ENCODE measurements around the gene PHYH.
"Not testable (repeated sequence)": the region's sequence is repeated elsewhere in the genome, so short reads cannot be mapped to it uniquely, and the experiment has no call there.

The PHYH gene

GRCh38 chr10:13234736-13235135 lies 65.1 kb downstream of the PHYH start:
- H3K4me1 ChIP-seq (ENCODE audit: insufficient read depth, low read length); H3K9ac ChIP-seq (ENCODE audit: low read depth, low read length); H3K9me3 ChIP-seq (ENCODE audit: control insufficient read depth, insufficient read depth, low read length); H3K36me3 ChIP-seq (ENCODE audit: insufficient read depth, low read length): not testable (repeated sequence)

DNA sequence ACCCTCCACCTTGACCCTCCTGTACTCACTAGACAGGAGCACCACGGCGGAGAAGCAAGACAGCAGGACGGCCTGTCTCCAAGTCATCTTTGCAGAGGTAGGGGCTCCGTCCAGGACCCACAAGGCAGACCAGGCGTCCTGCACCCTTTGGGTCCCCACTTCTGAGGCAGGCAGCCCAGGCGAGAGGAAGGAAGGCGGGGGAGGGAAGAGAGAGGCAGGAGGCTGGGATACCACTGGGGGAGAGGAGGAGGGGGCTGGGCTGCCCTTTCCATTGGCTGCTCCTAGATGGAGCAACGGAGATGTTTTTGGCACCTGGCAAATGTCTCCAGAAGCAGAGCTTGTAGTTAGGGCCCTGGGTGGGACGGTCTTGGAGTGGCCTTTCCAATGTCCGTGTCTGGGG lies 65.7 kb downstream of the PHYH start, which contains the start of gene UCMA:
Gene UCMA (minus strand): TSS at position 203 of the 400 bp plus-strand sequence. CDS start 116 bp downstream, at position 87.
- peaks cover 5% of the 10 kb centered on the region; the same call in 1 of the 2 replicates for H3K4me1 ChIP-seq (ENCODE audit: insufficient read depth, low read length)
- no peaks in the 10 kb centered on the region for H3K9me3 ChIP-seq (ENCODE audit: control insufficient read depth, insufficient read depth, low read length)
- H3K36me3 ChIP-seq (ENCODE audit: insufficient read depth, low read length), result no peaks in the 10 kb centered on the region
- no peak within 1 kb of the TSS for H3K9ac ChIP-seq (ENCODE audit: low read depth, low read length)

DNA sequence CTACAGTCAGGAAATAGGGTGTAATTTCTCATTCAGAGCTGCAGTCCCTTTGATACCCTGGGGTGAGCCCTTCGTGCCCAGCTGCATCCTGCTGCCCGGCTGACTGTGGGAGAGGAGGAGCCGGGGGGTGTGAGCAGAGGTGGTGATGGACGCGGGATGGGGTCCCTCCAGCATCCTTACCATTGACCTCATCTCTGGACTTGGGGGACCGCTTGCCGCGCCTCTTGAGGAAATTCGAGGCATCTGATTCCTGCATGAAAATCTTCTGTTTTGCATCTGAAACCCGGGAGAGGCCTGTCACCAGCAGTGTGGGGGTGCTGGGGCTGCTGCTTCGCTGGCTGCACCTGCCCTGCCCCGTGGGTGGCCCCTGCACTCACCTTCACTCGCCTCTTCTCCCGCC lies 66.5 kb downstream of the PHYH start:
- peaks cover 5% of the 10 kb centered on the region; the same call in 1 of the 2 replicates for H3K4me1 ChIP-seq (ENCODE audit: insufficient read depth, low read length)

DNA sequence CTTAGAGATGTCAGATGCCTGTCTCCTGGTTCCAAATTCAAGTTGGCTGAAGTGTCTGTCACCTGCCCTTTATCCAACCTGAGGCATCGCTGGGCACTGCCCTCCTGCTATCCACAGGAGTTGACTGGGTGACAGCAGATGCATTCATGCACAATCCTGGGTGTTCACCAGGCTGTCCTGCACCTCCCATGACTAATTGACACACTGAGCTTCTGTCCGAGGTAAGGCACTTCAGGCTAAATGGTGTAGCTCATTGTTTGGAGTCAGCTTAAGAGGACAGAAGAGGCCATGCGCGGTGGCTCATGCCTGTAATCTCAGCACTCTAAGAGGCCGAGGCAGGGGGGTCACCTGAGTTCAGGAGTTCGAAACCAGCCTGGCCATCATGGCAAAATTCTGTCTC lies 68.1 kb downstream of the PHYH start:
- Histone ChIP-seq H3K4me1 (ENCODE audit: insufficient read depth, low read length) (peaks cover 5% of the 10 kb centered on the region; the same call in 1 of the 2 replicates), H3K9ac (ENCODE audit: low read depth, low read length) (no peak overlapping the region), H3K36me3 (ENCODE audit: insufficient read depth, low read length) (no peaks in the 10 kb centered on the region), H3K9me3 (ENCODE audit: control insufficient read depth, insufficient read depth, low read length) (no peaks in the 10 kb centered on the region)

More for the DNA sequence above, 66.5 kb downstream of the PHYH start:
- Histone ChIP-seq H3K36me3 (ENCODE audit: insufficient read depth, low read length) (no peaks in the 10 kb centered on the region), H3K9ac (ENCODE audit: low read depth, low read length) (no peak overlapping the region), H3K9me3 (ENCODE audit: control insufficient read depth, insufficient read depth, low read length) (no peaks in the 10 kb centered on the region)

DNA sequence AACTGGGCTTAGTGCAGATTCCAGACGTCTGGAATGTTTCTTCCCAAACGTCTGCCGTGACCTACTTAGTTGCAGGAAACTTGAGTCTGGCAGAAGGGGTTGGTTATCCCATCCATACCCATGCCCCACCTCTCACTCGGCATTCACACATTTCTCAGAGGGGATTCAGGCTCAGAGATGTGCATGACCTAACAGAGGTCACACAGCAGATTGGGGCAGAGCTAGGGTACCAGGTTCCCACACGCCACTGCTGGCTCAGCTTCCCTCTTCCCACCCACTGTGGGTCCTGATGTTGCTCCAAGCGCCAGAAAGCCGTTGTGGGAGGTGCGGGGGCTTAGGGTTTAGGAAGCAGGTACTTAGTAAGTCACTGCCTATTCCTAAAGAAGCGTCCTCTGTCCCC lies 68.7 kb downstream of the PHYH start:
- no peaks in the 10 kb centered on the region for H3K9me3 ChIP-seq (ENCODE audit: control insufficient read depth, insufficient read depth, low read length)
- H3K9ac ChIP-seq (ENCODE audit: low read depth, low read length), result no peak overlapping the region
- no peaks in the 10 kb centered on the region for H3K36me3 ChIP-seq (ENCODE audit: insufficient read depth, low read length)
- peaks cover 5% of the 10 kb centered on the region; the same call in 1 of the 2 replicates for H3K4me1 ChIP-seq (ENCODE audit: insufficient read depth, low read length)

All from ES-I3 (cell line).